MM.1S (cell line): ENCODE measurements around the gene HOXD4.

Experiments
- CTCF ChIP-seq: fragments of 300-600 bp; sonication (generic); IDR thresholded peaks from 2 replicates; pipeline ENCODE4 v1.5.1; 2016; ENCODE audit warnings: antibody characterized with exemption, low read length, mixed read lengths
- EZH2phosphoT487 ChIP-seq: fragments of 300-600 bp; sonication (generic); IDR thresholded peaks from 2 replicates; pipeline ENCODE4 v1.6.1; 2018; ENCODE audit warnings: antibody characterized with exemption, low read length

DNA sequence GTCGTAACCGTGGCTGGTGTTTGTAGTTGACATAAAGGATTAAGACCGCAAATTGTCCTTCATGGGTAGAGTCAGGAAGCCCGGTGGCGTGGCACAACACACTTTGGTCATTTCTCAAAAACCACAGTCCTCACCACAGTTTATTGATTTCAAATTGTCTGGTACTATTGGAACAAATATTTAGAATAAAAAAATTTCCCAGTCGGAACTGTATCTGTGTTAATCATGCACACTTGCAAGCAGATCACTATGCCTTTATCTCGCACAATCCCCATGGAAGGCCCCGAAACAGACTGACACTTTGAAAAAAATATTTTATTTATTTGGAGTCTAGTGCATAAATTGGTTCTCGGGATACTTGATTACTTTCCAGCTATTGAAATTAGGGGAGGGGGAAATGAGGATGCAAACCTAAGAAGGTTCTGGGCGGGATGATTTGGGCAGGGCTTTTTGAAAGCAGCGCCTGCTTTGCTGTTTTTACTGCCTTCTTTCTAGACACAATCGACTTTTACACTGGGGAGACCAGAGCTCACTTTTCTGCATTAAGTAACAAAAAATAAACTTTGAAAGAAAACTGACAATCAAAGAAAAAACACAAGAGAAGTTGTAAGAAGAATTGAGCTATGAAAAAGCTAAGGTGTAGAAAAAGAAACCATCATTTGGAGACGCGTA, 21.7 kb downstream of the HOXD4 start:
- no peak for TF ChIP-seq CTCF
- no peak for TF ChIP-seq EZH2phosphoT487
